HG03558 (cell line): Measurements from ENCODE around the gene PTH1R.

Experiments
- ATAC-seq: cut with Tn5 transposase; IDR thresholded peaks from one replicate; pipeline ENCODE4 v1.9.1; 2021; ENCODE audit warnings: moderate number of reproducible peaks; ENCODE audit not compliant: unreplicated experiment; ENCODE audit errors: extremely low read depth

The PTH1R gene

GRCh38 chr3:46942076-46942475 is 64.6 kb downstream of the PTH1R start:
- ATAC-seq, result no peak

GRCh38 chr3:46942481-46943236 is 65.1 kb downstream of the PTH1R start:
- ATAC-seq, result no peak

GRCh38 chr3:46943237-46944187 is 66.0 kb downstream of the PTH1R start:
- ATAC-seq, result no peak

- ATAC-seq, result no peak
Observed at GRCh38 chr3:46944191-46944590, 66.7 kb downstream of the PTH1R start.

- no peak for ATAC-seq
Observed at GRCh38 chr3:46946416-46946815, 68.9 kb downstream of the PTH1R start.

- no peak for ATAC-seq
Observed at GRCh38 chr3:46946856-46947545, 69.5 kb downstream of the PTH1R start.

GRCh38 chr3:46947546-46947901 is 70.0 kb downstream of the PTH1R start:
- ATAC-seq, result no peak

- ATAC-seq, result no peak
Observed at GRCh38 chr3:46947981-46948791, 70.7 kb downstream of the PTH1R start.

- ATAC-seq, result no peak
Observed at GRCh38 chr3:46948830-46949671, 71.5 kb downstream of the PTH1R start.

- no peak for ATAC-seq
Observed at GRCh38 chr3:46950177-46950576, 72.7 kb downstream of the PTH1R start.

GRCh38 chr3:46950650-46951241 is 73.2 kb downstream of the PTH1R start:
- no peak for ATAC-seq

- ATAC-seq, result no peak
Observed at GRCh38 chr3:46952813-46953212, 75.3 kb downstream of the PTH1R start.
